Measurements from ENCODE around the gene NDRG2.

NDRG2 gene

DNA sequence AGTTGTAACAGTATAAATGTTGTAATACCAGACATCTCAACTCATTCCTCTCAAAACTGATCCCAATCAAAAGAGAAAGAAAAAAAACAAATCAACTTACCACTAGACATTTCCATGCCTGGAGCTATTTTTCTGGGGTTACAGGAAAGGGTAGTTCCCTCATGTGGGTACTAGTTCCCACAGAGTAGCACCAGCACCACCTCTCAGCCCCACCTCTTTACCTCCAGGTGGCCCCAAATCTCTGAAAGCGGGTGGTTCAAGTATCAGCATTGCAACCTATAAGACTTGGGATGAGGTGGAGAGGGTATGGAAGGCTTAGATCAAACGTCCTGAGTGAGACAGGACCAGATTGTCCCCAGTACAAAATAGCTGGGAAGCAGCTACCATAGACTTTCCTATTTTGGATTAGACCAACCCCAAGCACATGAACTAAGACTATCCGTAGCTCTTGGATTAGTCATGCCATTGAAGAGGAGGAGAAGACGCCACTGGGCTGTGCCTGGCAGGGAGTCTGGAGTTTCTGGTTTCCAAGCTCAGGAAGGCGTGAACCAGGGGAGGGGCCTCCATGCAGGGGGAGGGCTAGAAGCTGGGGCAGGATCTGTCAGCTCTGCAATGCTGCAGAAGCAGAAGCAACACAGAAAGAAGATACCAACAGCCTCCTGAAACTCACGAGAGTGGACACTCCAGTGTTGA, 26.0 kb downstream of the NDRG2 start, which contains the start of gene SLC39A2:
Gene SLC39A2, plus strand, starts transcription at position 620 of the 693 bp plus-strand sequence. CDS start 154 bp downstream, outside the sequence.
- TF ChIP-seq, protein P1, sequence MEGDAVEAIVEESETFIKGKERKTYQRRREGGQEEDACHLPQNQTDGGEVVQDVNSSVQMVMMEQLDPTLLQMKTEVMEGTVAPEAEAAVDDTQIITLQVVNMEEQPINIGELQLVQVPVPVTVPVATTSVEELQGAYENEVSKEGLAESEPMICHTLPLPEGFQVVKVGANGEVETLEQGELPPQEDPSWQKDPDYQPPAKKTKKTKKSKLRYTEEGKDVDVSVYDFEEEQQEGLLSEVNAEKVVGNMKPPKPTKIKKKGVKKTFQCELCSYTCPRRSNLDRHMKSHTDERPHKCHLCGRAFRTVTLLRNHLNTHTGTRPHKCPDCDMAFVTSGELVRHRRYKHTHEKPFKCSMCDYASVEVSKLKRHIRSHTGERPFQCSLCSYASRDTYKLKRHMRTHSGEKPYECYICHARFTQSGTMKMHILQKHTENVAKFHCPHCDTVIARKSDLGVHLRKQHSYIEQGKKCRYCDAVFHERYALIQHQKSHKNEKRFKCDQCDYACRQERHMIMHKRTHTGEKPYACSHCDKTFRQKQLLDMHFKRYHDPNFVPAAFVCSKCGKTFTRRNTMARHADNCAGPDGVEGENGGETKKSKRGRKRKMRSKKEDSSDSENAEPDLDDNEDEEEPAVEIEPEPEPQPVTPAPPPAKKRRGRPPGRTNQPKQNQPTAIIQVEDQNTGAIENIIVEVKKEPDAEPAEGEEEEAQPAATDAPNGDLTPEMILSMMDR (conservative IDR thresholded peaks at IDR 0.05): no peak
- TF ChIP-seq ZFX (IDR thresholded peaks at IDR 0.05): no peak
- no peak within 1 kb of the TSS; the same call in 1 of the 2 replicates for H3K27ac ChIP-seq

DNA sequence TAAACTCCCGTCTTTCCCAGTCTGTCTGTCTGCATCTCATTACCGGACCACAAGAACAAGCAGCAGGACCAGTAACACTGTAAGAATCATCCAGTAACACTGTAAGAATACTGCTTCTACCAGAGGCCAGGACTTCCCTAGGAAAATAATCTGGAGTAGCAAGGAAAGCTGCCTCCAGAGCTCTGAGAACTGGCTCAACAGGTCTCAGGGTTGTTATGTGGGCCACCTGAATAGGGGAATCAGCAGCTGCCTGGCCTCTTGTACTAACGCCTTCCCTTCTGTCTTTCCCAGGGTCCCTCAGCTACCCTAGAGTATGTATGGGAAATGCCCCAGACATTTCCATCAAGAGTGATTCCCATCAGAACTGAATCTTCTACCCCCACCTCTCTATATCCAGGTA, 26.7 kb downstream of the NDRG2 start:
- H3K27ac ChIP-seq: no peak overlapping the region
- no peak for TF ChIP-seq ZFX (IDR thresholded peaks at IDR 0.05)
- TF ChIP-seq, protein P1 (conservative IDR thresholded peaks at IDR 0.05): no peak

GRCh38 chr14:20997564-20997963, 27.3 kb downstream of the NDRG2 start:
- TF ChIP-seq, protein P1 (conservative IDR thresholded peaks at IDR 0.05): no peak
- no peak for TF ChIP-seq ZFX (IDR thresholded peaks at IDR 0.05)

DNA sequence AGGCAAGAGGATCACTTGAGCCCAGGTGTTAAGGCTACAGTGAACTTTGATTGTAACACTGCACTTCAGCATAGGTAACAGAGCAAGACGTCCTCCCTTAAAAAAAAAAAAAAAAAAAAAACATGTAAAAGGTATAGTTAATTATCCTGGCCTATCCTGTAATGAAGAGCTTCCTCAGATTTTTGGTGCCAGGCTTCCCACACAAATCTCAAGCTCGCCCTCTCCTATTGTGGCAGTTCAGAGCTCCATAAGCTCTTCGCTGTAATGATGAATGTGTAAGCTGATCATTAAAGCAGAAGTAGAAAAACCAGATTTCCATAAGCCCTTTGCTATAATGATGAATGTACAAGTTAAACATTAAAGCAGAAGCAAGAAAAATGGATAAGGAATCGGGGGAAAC, 27.7 kb downstream of the NDRG2 start:
- no peak for TF ChIP-seq ZFX (IDR thresholded peaks at IDR 0.05)
- TF ChIP-seq, protein P1 (conservative IDR thresholded peaks at IDR 0.05): no peak
- H3K27ac ChIP-seq: no peak overlapping the region

More at GRCh38 chr14:20997564-20997963, 27.3 kb downstream of the NDRG2 start:
- no peak overlapping the region for H3K27ac ChIP-seq

GRCh38 chr14:20996521-20996920, 28.3 kb downstream of the NDRG2 start:
- TF ChIP-seq, protein P1 (conservative IDR thresholded peaks at IDR 0.05): no peak
- no peak for TF ChIP-seq ZFX (IDR thresholded peaks at IDR 0.05)
- no peak overlapping the region for H3K27ac ChIP-seq

- H3K27ac ChIP-seq: peak within 1 kb of the TSS; percentile 70
- TF ChIP-seq ZFX (IDR thresholded peaks at IDR 0.05): peak; percentile 40; the same call in 1 of the 2 replicates
- TF ChIP-seq, protein P1 (conservative IDR thresholded peaks at IDR 0.05): peak; percentile 67
Observed at GRCh38 chr14:20989787-20990600, 34.9 kb downstream of the NDRG2 start, which contains the start of gene METTL17. TSS of gene METTL17 (plus strand) at chr14:20989980. CDS start at chr14:20990003, 23 bp downstream.

GRCh38 chr14:20989471-20989786, 35.4 kb downstream of the NDRG2 start:
- TF ChIP-seq, protein P1 (conservative IDR thresholded peaks at IDR 0.05): no peak
- TF ChIP-seq ZFX (IDR thresholded peaks at IDR 0.05): no peak
- peak overlapping the region; percentile 70 for H3K27ac ChIP-seq

Data from C4-2B (cell line).